CD14-positive monocyte (primary cell): ENCODE results near the gene SPATA13. TPM values are rescaled to one million over a fixed set of nuclear protein-coding genes. Genes with fewer than 3 reads are reported as not detected.

Experiments used
- DNase-seq, 3 donors: peaks; one replicate each; pipeline ENCODE4 v3.0.0-alpha.2; 2011 to 2022
- H2AFZ ChIP-seq: 2 replicates; pipeline ENCODE4 v1.6.0; 2012; ENCODE audit warnings: mild to moderate bottlenecking, low read depth, low read length, inconsistent platforms; ENCODE audit not compliant: insufficient read depth, poor library complexity, severe bottlenecking
- H3K27ac ChIP-seq, 2 donors: 1 replicate in 1 of 2; 2 replicates in 1 of 2; pipeline ENCODE4 v1.5.1; 2012 to 2013; ENCODE audit warnings: low read length in 2 of 2, control low read depth in 1 of 2, inconsistent platforms in 1 of 2, low read depth in 1 of 2, mild to moderate bottlenecking in 1 of 2
- H3K27me3 ChIP-seq, 2 donors: one replicate each; pipeline versions ENCODE4 v1.6.0 to v1.6.1; 2011 to 2013; ENCODE audit warnings: low read length in 2 of 2; ENCODE audit not compliant: control insufficient read depth in 2 of 2, insufficient read depth in 2 of 2
- H3K36me3 ChIP-seq, 2 donors: replicated peaks in 1 of 2; 1 replicate in 1 of 2; 2 replicates in 1 of 2; pipeline versions ENCODE4 v1.5.1 to v1.6.1; 2012 to 2013; ENCODE audit warnings: low read length in 2 of 2, control low read depth in 1 of 2, inconsistent platforms in 1 of 2, mild to moderate bottlenecking in 1 of 2; ENCODE audit not compliant: insufficient read depth in 2 of 2, control insufficient read depth in 1 of 2
- H3K4me1 ChIP-seq, 2 donors: 1 replicate in 1 of 2; 2 replicates in 1 of 2; pipeline versions ENCODE4 v1.5.1 to v1.6.1; 2012 to 2013; ENCODE audit warnings: low read length in 2 of 2, control low read depth in 1 of 2, inconsistent platforms in 1 of 2, mild to moderate bottlenecking in 1 of 2, moderate library complexity in 1 of 2; ENCODE audit not compliant: insufficient read depth in 2 of 2, control insufficient read depth in 1 of 2
- H3K4me2 ChIP-seq: replicated peaks from 2 replicates; pipeline ENCODE3; 2012; ENCODE audit warnings: low read length, moderate library complexity, mild to moderate bottlenecking; ENCODE audit not compliant: poor library complexity, severe bottlenecking; ENCODE audit errors: extremely low read depth
- H3K4me3 ChIP-seq, 3 experiments: fragments of 200-600 bp in 1 of 3; sonication (generic) in 1 of 3; replicated peaks in 1 of 3; 1 replicate in 2 of 3; 2 replicates in 1 of 3; pipeline ENCODE4 v1.5.1; 2011 to 2013; ENCODE audit warnings: low read length in 3 of 3, mild to moderate bottlenecking in 3 of 3, control low read depth in 2 of 3, low read depth in 2 of 3, inconsistent platforms in 1 of 3, moderate library complexity in 1 of 3
- H3K79me2 ChIP-seq: 2 replicates; pipeline ENCODE4 v1.6.0; 2012; ENCODE audit warnings: mild to moderate bottlenecking, control low read depth, inconsistent platforms, low read length, moderate library complexity; ENCODE audit not compliant: insufficient read depth
- H3K9ac ChIP-seq: 2 replicates; pipeline ENCODE4 v1.6.0; 2017; ENCODE audit warnings: low read length, mild to moderate bottlenecking; ENCODE audit not compliant: insufficient read depth, poor library complexity, severe bottlenecking
- H3K9me3 ChIP-seq, 2 donors: replicated peaks in 1 of 2; 1 replicate in 1 of 2; 2 replicates in 1 of 2; pipeline versions ENCODE4 v1.5.1 to v1.6.1; 2012 to 2013; ENCODE audit warnings: low read length in 2 of 2, control low read depth in 1 of 2; ENCODE audit not compliant: control insufficient read depth in 1 of 2, insufficient read depth in 1 of 2
- H4K20me1 ChIP-seq: 2 replicates; pipeline ENCODE4 v1.6.0; 2012; ENCODE audit warnings: mild to moderate bottlenecking, low read length, control low read depth, moderate library complexity; ENCODE audit not compliant: insufficient read depth
- H3K27ac Mint-ChIP-seq, 7 donors: one replicate each; pipeline ENCODE4 v1.8.0; 2020; ENCODE audit warnings: mild to moderate bottlenecking in 7 of 7, mixed read lengths in 7 of 7, moderate library complexity in 6 of 7, inconsistent platforms in 2 of 7
- H3K27me3 Mint-ChIP-seq, 3 donors: one replicate each; pipeline ENCODE4 v1.8.0; 2021 to 2022; ENCODE audit warnings: low read depth in 3 of 3, mild to moderate bottlenecking in 3 of 3, mixed read lengths in 3 of 3, moderate library complexity in 3 of 3, inconsistent platforms in 1 of 3
- H3K36me3 Mint-ChIP-seq, 2 donors: one replicate each; pipeline ENCODE4 v1.8.0; 2020; ENCODE audit warnings: mixed read lengths in 2 of 2, inconsistent platforms in 1 of 2, mild to moderate bottlenecking in 1 of 2
- H3K4me1 Mint-ChIP-seq: one replicate; pipeline ENCODE4 v1.8.0; 2020; ENCODE audit warnings: mild to moderate bottlenecking, mixed read lengths
- H3K4me3 Mint-ChIP-seq, 2 donors: one replicate each; pipeline ENCODE4 v1.8.0; 2020; ENCODE audit warnings: mild to moderate bottlenecking in 2 of 2, mixed read lengths in 2 of 2, moderate library complexity in 1 of 2
- H3K9me3 Mint-ChIP-seq, 7 donors: one replicate each; pipeline ENCODE4 v1.8.0; 2020 to 2022; ENCODE audit warnings: mixed read lengths in 7 of 7, mild to moderate bottlenecking in 6 of 7, moderate library complexity in 6 of 7, inconsistent platforms in 2 of 7
- WGBS: methylation state at CpG from one replicate; pipeline ENCODE4 v1.1.5; 2013; ENCODE audit warnings: missing lambda C conversion rate; ENCODE audit not compliant: insufficient coverage; 5-methylcytosine and 5-hydroxymethylcytosine counted together
- intact Hi-C, 2 donors: fragments of 100-400 bp; cut with micrococcal nuclease; formaldehyde crosslinking; loops; one replicate each; pipeline versions ENCODE4 v1.15.0 to v1.15.1; 2023
- polyA plus RNA-seq, 3 donors: library from polyadenylated mRNA; depleted of rRNA in 1 of 3; unstranded in 2 of 3; stranded (reverse) in 1 of 3; fragments of 300-500 nt in 2 of 3; fragments of >200 nt in 1 of 3; fragmentation: Illumina TruSeq in 2 of 3; gene quantifications; 1 replicate in 2 of 3; 2 replicates in 1 of 3; pipeline ENCODE4 v1.2.3, GENCODE V29; 2012 to 2021
- TF ChIP-seq, protein P1 (sequence below): fragments of 200-600 bp; IDR thresholded peaks from one replicate; pipeline ENCODE4 v1.8.0; 2022; ENCODE audit warnings: antibody characterized with exemption, mild to moderate bottlenecking

SPATA13 gene
- polyA plus RNA-seq, 3 donors, result 9.3 to 44.7 (median 11.6) TPM

- 100% methylated on average over 2 of the region's 2 CpGs for WGBS
- no peak for DNase-seq
- Histone ChIP-seq H3K27ac (no peak overlapping the region), H3K79me2 (no peaks in the 10 kb centered on the region), H3K4me3 (no peak overlapping the region), H3K9ac (no peak overlapping the region), H3K4me1 (no peaks in the 10 kb centered on the region), H3K36me3 (no peaks in the 10 kb centered on the region), H3K27me3 (no peaks in the 10 kb centered on the region), H3K9me3 (no peaks in the 10 kb centered on the region), H4K20me1 (no peaks in the 10 kb centered on the region), H3K4me2 (no peak overlapping the region), H2AFZ (no peak overlapping the region)
- no peaks in the 10 kb centered on the region for H3K36me3 Mint-ChIP-seq
- H3K27me3 Mint-ChIP-seq, result peaks cover 3 to 12% (median 8%) of the 10 kb centered on the region in 3 donors
- H3K9me3 Mint-ChIP-seq, result peaks cover 0 to 1% (median 0%) of the 10 kb centered on the region in 7 donors
- H3K4me1 Mint-ChIP-seq, result no peaks in the 10 kb centered on the region
- no peak overlapping the region for H3K27ac Mint-ChIP-seq
- no peak overlapping the region for H3K4me3 Mint-ChIP-seq
- intact Hi-C loops, result no loop called here
- TF ChIP-seq, protein P1, sequence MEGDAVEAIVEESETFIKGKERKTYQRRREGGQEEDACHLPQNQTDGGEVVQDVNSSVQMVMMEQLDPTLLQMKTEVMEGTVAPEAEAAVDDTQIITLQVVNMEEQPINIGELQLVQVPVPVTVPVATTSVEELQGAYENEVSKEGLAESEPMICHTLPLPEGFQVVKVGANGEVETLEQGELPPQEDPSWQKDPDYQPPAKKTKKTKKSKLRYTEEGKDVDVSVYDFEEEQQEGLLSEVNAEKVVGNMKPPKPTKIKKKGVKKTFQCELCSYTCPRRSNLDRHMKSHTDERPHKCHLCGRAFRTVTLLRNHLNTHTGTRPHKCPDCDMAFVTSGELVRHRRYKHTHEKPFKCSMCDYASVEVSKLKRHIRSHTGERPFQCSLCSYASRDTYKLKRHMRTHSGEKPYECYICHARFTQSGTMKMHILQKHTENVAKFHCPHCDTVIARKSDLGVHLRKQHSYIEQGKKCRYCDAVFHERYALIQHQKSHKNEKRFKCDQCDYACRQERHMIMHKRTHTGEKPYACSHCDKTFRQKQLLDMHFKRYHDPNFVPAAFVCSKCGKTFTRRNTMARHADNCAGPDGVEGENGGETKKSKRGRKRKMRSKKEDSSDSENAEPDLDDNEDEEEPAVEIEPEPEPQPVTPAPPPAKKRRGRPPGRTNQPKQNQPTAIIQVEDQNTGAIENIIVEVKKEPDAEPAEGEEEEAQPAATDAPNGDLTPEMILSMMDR, result no peak
These were observed 15.3 kb upstream of the SPATA13 start for GRCh38 chr13:24145240-24145639.

DNA sequence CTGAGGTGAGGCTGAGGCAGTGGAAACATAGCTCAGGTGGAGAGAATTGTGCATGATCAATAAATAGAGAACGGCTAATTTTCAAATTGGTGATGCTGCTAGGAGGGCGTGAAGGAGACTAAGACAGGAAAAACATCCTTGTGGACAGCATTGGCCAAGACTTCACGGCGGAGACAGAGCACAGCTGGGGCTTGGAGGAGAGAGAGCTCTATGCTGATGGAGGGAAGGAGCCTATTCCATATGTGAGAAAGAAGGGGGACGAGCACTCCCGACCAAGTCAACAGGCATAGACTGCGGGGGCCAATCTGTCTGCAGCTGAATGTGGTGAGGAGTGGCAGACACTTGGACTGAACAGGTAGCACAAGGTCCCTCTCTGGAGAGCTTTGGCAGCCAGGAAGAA, 14.8 kb upstream of the SPATA13 start:
- Histone ChIP-seq H3K4me3 (no peak overlapping the region), H3K4me2 (no peak overlapping the region), H3K79me2 (no peaks in the 10 kb centered on the region), H3K36me3 (no peaks in the 10 kb centered on the region), H3K27me3 (no peaks in the 10 kb centered on the region), H4K20me1 (no peaks in the 10 kb centered on the region), H3K9me3 (no peaks in the 10 kb centered on the region), H2AFZ (no peak overlapping the region), H3K27ac (no peak overlapping the region), H3K9ac (no peak overlapping the region), H3K4me1 (no peaks in the 10 kb centered on the region)
- peaks cover 3 to 12% (median 8%) of the 10 kb centered on the region in 3 donors for H3K27me3 Mint-ChIP-seq
- no peaks in the 10 kb centered on the region for H3K4me1 Mint-ChIP-seq
- H3K27ac Mint-ChIP-seq, result peak overlapping the region in 1 of 7 donors; percentile 60
- TF ChIP-seq, protein P1, result no peak
- H3K4me3 Mint-ChIP-seq, result no peak overlapping the region
- no peak for DNase-seq
- 89% methylated on average over 7 of the region's 7 CpGs for WGBS
- no peaks in the 10 kb centered on the region for H3K36me3 Mint-ChIP-seq
- H3K9me3 Mint-ChIP-seq, result peaks cover 0 to 1% (median 0%) of the 10 kb centered on the region in 7 donors
- intact Hi-C loops, result no loop called here
